Nephron (organoid): ENCODE measurements around the gene ECD.
"Not testable (repeated sequence)": the region's sequence is repeated elsewhere in the genome, so short reads cannot be mapped to it uniquely, and the experiment has no call there.

Experiments
- H3K27ac Mint-ChIP-seq, 3 experiments: 2 replicates each; pipeline ENCODE4 v1.8.0; 2020; ENCODE audit warnings: mixed read lengths in 3 of 3, mild to moderate bottlenecking in 2 of 3, moderate library complexity in 1 of 3
- H3K27me3 Mint-ChIP-seq: 2 replicates; pipeline ENCODE4 v1.8.0; 2021; ENCODE audit warnings: low read depth, mild to moderate bottlenecking, moderate library complexity, mixed read lengths
- H3K36me3 Mint-ChIP-seq: 2 replicates; pipeline ENCODE4 v1.8.0; 2020; ENCODE audit warnings: low read depth, mixed read lengths
- H3K4me1 Mint-ChIP-seq: 2 replicates; pipeline ENCODE4 v1.8.0; 2020; ENCODE audit warnings: mixed read lengths
- H3K4me3 Mint-ChIP-seq, 3 experiments: 2 replicates each; pipeline ENCODE4 v1.8.0; 2020; ENCODE audit warnings: mild to moderate bottlenecking in 3 of 3, mixed read lengths in 3 of 3, moderate library complexity in 2 of 3
- H3K9me3 Mint-ChIP-seq: 2 replicates; pipeline ENCODE4 v1.8.0; 2020; ENCODE audit warnings: mixed read lengths
- TF ChIP-seq, protein P1 (sequence below), 3 experiments: fragments of 200-600 bp; sonication (generic); IDR thresholded peaks; one replicate each; pipeline ENCODE4 v1.5.0; 2021; ENCODE audit warnings: antibody characterized with exemption in 3 of 3; ENCODE audit not compliant: unreplicated experiment in 3 of 3

The ECD gene

GRCh38 chr10:73156054-73156453 is 11.8 kb downstream of the ECD start:
- no peak overlapping the region for H3K27ac Mint-ChIP-seq
- peaks cover 9% of the 10 kb centered on the region for H3K9me3 Mint-ChIP-seq
- H3K36me3 Mint-ChIP-seq: peaks cover 54% of the 10 kb centered on the region
- H3K4me3 Mint-ChIP-seq: no peak overlapping the region
- no peaks in the 10 kb centered on the region for H3K4me1 Mint-ChIP-seq
- no peaks in the 10 kb centered on the region for H3K27me3 Mint-ChIP-seq
- TF ChIP-seq, protein P1, sequence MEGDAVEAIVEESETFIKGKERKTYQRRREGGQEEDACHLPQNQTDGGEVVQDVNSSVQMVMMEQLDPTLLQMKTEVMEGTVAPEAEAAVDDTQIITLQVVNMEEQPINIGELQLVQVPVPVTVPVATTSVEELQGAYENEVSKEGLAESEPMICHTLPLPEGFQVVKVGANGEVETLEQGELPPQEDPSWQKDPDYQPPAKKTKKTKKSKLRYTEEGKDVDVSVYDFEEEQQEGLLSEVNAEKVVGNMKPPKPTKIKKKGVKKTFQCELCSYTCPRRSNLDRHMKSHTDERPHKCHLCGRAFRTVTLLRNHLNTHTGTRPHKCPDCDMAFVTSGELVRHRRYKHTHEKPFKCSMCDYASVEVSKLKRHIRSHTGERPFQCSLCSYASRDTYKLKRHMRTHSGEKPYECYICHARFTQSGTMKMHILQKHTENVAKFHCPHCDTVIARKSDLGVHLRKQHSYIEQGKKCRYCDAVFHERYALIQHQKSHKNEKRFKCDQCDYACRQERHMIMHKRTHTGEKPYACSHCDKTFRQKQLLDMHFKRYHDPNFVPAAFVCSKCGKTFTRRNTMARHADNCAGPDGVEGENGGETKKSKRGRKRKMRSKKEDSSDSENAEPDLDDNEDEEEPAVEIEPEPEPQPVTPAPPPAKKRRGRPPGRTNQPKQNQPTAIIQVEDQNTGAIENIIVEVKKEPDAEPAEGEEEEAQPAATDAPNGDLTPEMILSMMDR (IDR thresholded peaks at IDR 0.05; ENCODE audit: unreplicated experiment in 3 of 3): no peak

DNA sequence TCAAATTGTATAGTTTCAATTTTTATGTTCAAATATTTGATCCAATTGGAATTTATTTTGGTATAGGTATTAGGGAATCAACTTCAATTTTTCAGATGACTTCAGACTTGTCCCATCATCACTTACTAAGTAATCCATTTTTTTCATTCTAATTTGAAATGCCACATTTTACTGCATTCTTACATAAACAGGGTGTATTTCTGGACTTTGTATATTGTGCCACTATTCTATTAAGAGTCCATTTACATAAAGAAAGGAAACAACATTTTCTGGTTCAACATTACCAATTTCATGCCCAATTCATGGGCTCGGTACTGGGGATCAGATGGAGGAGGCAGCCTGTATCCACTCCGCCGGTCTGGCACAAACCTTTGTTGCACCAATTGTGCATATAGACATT is 15.8 kb downstream of the ECD start:
- TF ChIP-seq, protein P1 (IDR thresholded peaks at IDR 0.05; ENCODE audit: unreplicated experiment in 3 of 3): no peak
- no peaks in the 10 kb centered on the region for H3K27me3 Mint-ChIP-seq
- H3K4me3 Mint-ChIP-seq: no peak overlapping the region
- H3K36me3 Mint-ChIP-seq: peaks cover 66% of the 10 kb centered on the region
- no peak overlapping the region for H3K27ac Mint-ChIP-seq
- no peaks in the 10 kb centered on the region for H3K4me1 Mint-ChIP-seq
- peaks cover 3% of the 10 kb centered on the region for H3K9me3 Mint-ChIP-seq

GRCh38 chr10:73150633-73151413 is 17.0 kb downstream of the ECD start:
- H3K36me3 Mint-ChIP-seq: peaks cover 63% of the 10 kb centered on the region
- not testable (repeated sequence) for H3K9me3 Mint-ChIP-seq, H3K4me1 Mint-ChIP-seq, H3K27ac Mint-ChIP-seq, H3K27me3 Mint-ChIP-seq, H3K4me3 Mint-ChIP-seq

GRCh38 chr10:73141603-73142002 is 26.2 kb downstream of the ECD start:
- Mint-ChIP-seq H3K4me1 (no peaks in the 10 kb centered on the region), H3K27me3 (no peaks in the 10 kb centered on the region), H3K4me3 (no peak overlapping the region), H3K27ac (no peak overlapping the region), H3K9me3 (no peaks in the 10 kb centered on the region), H3K36me3 (peaks cover 62% of the 10 kb centered on the region)
- TF ChIP-seq, protein P1 (IDR thresholded peaks at IDR 0.05; ENCODE audit: unreplicated experiment in 3 of 3): no peak

- no peak overlapping the region for H3K4me3 Mint-ChIP-seq
- H3K27me3 Mint-ChIP-seq: no peaks in the 10 kb centered on the region
These were observed 28.6 kb downstream of the ECD start for GRCh38 chr10:73139251-73139650.

GRCh38 chr10:73136627-73137026 is 31.2 kb downstream of the ECD start:
- no peaks in the 10 kb centered on the region for H3K9me3 Mint-ChIP-seq
- TF ChIP-seq, protein P1 (IDR thresholded peaks at IDR 0.05; ENCODE audit: unreplicated experiment in 3 of 3): no peak
- no peaks in the 10 kb centered on the region for H3K27me3 Mint-ChIP-seq
- peaks cover 70% of the 10 kb centered on the region for H3K36me3 Mint-ChIP-seq
- no peak overlapping the region for H3K4me3 Mint-ChIP-seq
- no peaks in the 10 kb centered on the region for H3K4me1 Mint-ChIP-seq
- no peak overlapping the region for H3K27ac Mint-ChIP-seq

More at GRCh38 chr10:73139251-73139650, 28.6 kb downstream of the ECD start:
- Mint-ChIP-seq H3K36me3 (peaks cover 63% of the 10 kb centered on the region), H3K4me1 (no peaks in the 10 kb centered on the region), H3K9me3 (no peaks in the 10 kb centered on the region), H3K27ac (no peak overlapping the region)
- TF ChIP-seq, protein P1 (IDR thresholded peaks at IDR 0.05; ENCODE audit: unreplicated experiment in 3 of 3): no peak
